Mesendoderm (in vitro differentiated cells): ENCODE measurements around the gene BTBD10.
"Not testable (repeated sequence)": the region's sequence is repeated elsewhere in the genome, so short reads cannot be mapped to it uniquely, and the experiment has no call there.

Source experiments
- DNase-seq: peaks from one replicate; pipeline ENCODE4 v3.0.0; 2013
- H2AK5ac ChIP-seq: 2 replicates; pipeline ENCODE4 v1.6.1; 2013; ENCODE audit warnings: low read length, inconsistent platforms
- H2BK120ac ChIP-seq: 2 replicates; pipeline ENCODE4 v1.6.1; 2013; ENCODE audit warnings: low read depth, mild to moderate bottlenecking, low read length, moderate library complexity, mixed read lengths
- H2BK15ac ChIP-seq: replicated peaks from 2 replicates; pipeline ENCODE4 v1.6.1; 2013; ENCODE audit warnings: low read depth, mild to moderate bottlenecking, moderate library complexity
- H2BK5ac ChIP-seq: 2 replicates; pipeline ENCODE4 v1.6.1; 2013; ENCODE audit warnings: low read length, inconsistent platforms
- H3K18ac ChIP-seq: 2 replicates; pipeline ENCODE4 v1.6.1; 2013; ENCODE audit warnings: mild to moderate bottlenecking, low read length, mixed read lengths
- H3K23ac ChIP-seq: one replicate; pipeline ENCODE4 v1.6.1; 2013; ENCODE audit warnings: low read length
- H3K27ac ChIP-seq: 2 replicates; pipeline ENCODE4 v1.5.1; 2013; ENCODE audit warnings: low read depth, mild to moderate bottlenecking, inconsistent platforms, low read length, moderate library complexity
- H3K27me3 ChIP-seq: 2 replicates; pipeline ENCODE4 v1.6.1; 2013; ENCODE audit warnings: low read length, control low read depth, mild to moderate bottlenecking, inconsistent platforms; ENCODE audit not compliant: insufficient read depth, poor library complexity
- H3K36me3 ChIP-seq: 2 replicates; pipeline ENCODE4 v1.6.1; 2013; ENCODE audit warnings: low read length, inconsistent platforms; ENCODE audit not compliant: control insufficient read depth, insufficient read depth
- H3K4ac ChIP-seq: one replicate; pipeline ENCODE4 v1.6.1; 2013; ENCODE audit warnings: low read depth, mild to moderate bottlenecking, low read length, moderate library complexity
- H3K4me1 ChIP-seq: 2 replicates; pipeline ENCODE4 v1.6.1; 2013; ENCODE audit warnings: low read depth, low read length, inconsistent platforms; ENCODE audit not compliant: control insufficient read depth
- H3K4me2 ChIP-seq: 2 replicates; pipeline ENCODE4 v1.6.1; 2013; ENCODE audit warnings: low read length
- H3K4me3 ChIP-seq: 2 replicates; pipeline ENCODE4 v1.5.1; 2013; ENCODE audit warnings: mild to moderate bottlenecking, low read length
- H3K56ac ChIP-seq: one replicate; pipeline ENCODE4 v1.6.1; 2013; ENCODE audit warnings: low read length
- H3K79me1 ChIP-seq: 2 replicates; pipeline ENCODE4 v1.6.1; 2013; ENCODE audit warnings: low read length, inconsistent platforms
- H3K79me2 ChIP-seq: 2 replicates; pipeline ENCODE4 v1.6.1; 2013; ENCODE audit warnings: mild to moderate bottlenecking, low read length; ENCODE audit not compliant: control insufficient read depth, insufficient read depth
- H3K9ac ChIP-seq: 2 replicates; pipeline ENCODE4 v1.6.1; 2013; ENCODE audit warnings: low read length, inconsistent platforms
- H4K5ac ChIP-seq: one replicate; pipeline ENCODE4 v1.6.1; 2013; ENCODE audit warnings: low read length
- H4K8ac ChIP-seq: one replicate; pipeline ENCODE4 v1.6.1; 2013; ENCODE audit warnings: low read depth, mild to moderate bottlenecking, control low read depth, low read length, moderate library complexity
- WGBS: extraction: QIAGEN DNeasy Blood & Tissue Kit; methylation state at CpG from one replicate; pipeline ENCODE4 v1.1.7; 2013; ENCODE audit warnings: low lambda C conversion rate, missing lambda C conversion rate; ENCODE audit not compliant: insufficient coverage; ENCODE audit errors: extremely low coverage; 5-methylcytosine and 5-hydroxymethylcytosine counted together

BTBD10 gene

DNA sequence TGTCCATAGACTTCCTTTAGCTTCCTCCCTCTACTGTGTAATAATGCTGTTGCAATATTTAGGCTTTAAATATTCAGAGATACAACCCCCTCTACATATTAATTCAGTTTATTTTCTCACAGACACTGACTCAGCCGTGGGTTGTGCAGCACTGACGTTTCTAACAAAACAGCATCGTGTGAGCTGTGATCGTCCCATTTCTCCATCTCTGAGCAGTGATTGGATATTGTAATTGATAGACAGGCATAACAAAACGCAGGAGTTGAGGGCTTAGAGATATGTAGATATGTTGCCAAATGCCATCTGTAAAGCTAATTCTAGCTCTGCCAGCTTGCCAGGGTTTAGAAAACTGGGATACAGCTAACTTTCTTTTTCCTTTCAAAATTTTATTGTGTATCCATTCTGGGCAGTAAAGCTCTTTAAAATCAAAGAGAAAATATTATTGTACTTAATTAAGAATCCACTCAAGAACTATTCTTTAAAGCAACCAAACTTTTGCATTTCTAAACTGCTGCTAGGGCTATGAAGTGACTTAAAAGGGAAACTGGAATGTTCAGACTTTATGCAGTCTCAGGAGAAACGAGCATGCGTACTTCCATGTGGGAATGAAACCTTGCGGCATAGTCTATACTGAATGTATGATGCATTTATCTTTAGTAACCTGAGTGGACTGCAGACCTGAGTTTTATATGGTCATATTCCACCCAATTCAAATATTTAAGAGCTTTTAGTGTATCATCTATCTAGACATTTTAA, 22.7 kb downstream of the BTBD10 start:
- Histone ChIP-seq H3K79me1 (no peaks in the 10 kb centered on the region), H3K27ac (no peak overlapping the region), H3K79me2 (no peaks in the 10 kb centered on the region), H3K4me3 (no peak overlapping the region), H3K36me3 (no peaks in the 10 kb centered on the region), H4K5ac (no peak overlapping the region), H3K18ac (no peak overlapping the region), H4K8ac (no peak overlapping the region), H2AK5ac (no peak overlapping the region), H3K56ac (no peak overlapping the region), H3K23ac (no peak overlapping the region), H2BK5ac (no peak overlapping the region), H3K4me1 (peaks cover 2% of the 10 kb centered on the region), H3K9ac (no peak overlapping the region), H3K27me3 (no peaks in the 10 kb centered on the region), H3K4me2 (no peak overlapping the region), H3K4ac (no peak overlapping the region), H2BK120ac (no peak overlapping the region), H2BK15ac (no peak overlapping the region)
- no CpG with 5 or more reads among the region's 8 CpGs for WGBS
- DNase-seq = peak; percentile 46

DNA sequence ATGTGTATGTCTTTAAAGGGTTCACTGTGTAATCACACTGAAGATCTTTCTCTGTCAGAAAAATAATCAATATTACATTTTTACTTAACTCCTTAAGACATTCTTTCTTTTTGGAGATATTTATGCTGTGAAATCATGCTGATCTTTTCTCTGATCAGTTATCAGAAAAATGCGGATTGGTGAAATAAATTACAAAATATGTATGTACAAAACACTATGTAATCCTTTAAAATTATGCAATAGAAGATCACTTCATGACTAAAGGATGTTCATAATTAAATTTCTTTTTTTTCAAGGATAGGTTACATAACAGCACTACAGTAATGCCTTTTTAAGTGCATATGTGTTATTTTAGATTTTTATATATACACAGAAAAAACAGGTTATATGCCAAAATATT, 24.7 kb downstream of the BTBD10 start:
- Histone ChIP-seq H3K4me2 (no peak overlapping the region), H3K27me3 (no peaks in the 10 kb centered on the region), H3K18ac (no peak overlapping the region), H3K4ac (no peak overlapping the region), H4K5ac (no peak overlapping the region), H3K4me3 (no peak overlapping the region), H3K23ac (no peak overlapping the region), H2BK120ac (no peak overlapping the region), H3K4me1 (peaks cover 2% of the 10 kb centered on the region), H3K27ac (no peak overlapping the region), H2AK5ac (no peak overlapping the region), H3K36me3 (no peaks in the 10 kb centered on the region), H3K79me1 (no peaks in the 10 kb centered on the region), H2BK5ac (no peak overlapping the region), H3K56ac (no peak overlapping the region), H4K8ac (no peak overlapping the region), H3K9ac (no peak overlapping the region), H2BK15ac (no peak overlapping the region), H3K79me2 (no peaks in the 10 kb centered on the region)
- DNase-seq = no peak
- no CpG with 5 or more reads among the region's 1 CpG for WGBS

DNA sequence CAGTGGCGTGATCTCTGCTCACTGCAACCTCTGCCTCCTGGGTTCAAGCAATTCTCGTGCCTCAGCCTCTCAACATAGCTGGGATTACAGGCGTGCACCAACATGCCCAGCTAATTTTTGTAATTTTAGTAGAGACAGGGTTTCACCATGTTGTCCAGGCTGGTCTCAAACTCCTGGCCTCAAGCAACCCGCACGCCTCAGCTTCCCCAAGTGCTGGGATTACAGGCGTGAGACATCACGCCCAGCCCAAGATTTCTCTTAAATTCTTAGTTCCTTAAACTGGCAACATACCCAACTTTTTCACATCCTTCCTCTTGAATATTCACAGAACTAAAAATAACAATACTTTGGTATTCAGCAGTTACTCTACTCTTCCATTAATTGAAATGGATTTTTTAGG, 26.2 kb downstream of the BTBD10 start:
- H3K9ac ChIP-seq, H3K4me2 ChIP-seq, H3K4me3 ChIP-seq, H3K56ac ChIP-seq, H3K18ac ChIP-seq, H3K23ac ChIP-seq, H3K79me2 ChIP-seq, H3K4me1 ChIP-seq, DNase-seq, H3K4ac ChIP-seq, H4K5ac ChIP-seq, H2BK120ac ChIP-seq, H4K8ac ChIP-seq, H3K79me1 ChIP-seq, H3K27ac ChIP-seq, H3K27me3 ChIP-seq, H3K36me3 ChIP-seq, H2BK5ac ChIP-seq, H2AK5ac ChIP-seq, H2BK15ac ChIP-seq: not testable (repeated sequence)
- WGBS = no CpG with 5 or more reads among the region's 7 CpGs

DNA sequence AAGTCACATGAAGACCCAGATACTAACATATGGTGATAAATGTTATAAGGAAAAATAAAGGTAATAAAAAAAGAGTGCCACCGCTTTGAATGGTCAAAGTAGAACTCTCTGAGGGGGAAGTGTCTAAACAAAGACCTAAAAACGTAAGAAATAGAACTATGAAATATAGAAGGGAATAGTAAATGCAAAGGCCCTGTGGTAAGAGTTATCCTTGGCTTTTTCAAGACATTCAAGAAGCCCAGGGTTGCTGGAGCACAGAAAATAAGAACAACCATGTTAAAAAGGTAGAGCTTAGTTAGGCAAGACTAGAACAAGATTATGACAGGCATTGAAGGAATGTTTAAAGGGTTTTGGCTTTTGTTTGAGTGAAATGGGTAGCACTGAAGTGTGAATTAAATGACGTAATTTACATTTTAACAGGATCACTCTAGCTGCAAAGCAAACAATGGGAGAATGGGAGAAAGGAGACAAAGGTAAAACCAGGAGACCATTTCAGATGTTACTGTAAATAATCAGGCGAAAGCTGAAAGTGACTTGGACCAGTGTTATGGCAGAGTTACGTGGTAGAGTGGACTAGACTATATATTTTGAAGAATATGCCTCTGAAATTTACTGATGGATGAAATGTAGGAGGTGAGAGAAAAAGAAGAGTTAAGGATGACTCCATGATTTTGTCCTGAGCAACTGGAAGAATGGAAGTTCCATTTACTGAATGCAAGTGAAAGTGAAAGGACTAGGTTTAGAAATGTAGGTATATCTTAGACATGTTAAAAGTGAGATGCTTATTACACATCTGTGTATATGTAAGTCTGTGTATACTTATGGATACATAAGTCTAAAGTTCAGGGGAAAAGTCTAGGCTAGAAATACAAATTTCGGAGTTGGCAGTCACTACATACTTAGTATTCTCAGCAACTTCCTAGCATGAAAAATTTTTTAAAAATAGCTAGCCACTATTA, 28.5 kb downstream of the BTBD10 start:
- Histone ChIP-seq H2AK5ac (no peak overlapping the region), H3K27ac (no peak overlapping the region)
- WGBS = no CpG with 5 or more reads among the region's 6 CpGs

DNA sequence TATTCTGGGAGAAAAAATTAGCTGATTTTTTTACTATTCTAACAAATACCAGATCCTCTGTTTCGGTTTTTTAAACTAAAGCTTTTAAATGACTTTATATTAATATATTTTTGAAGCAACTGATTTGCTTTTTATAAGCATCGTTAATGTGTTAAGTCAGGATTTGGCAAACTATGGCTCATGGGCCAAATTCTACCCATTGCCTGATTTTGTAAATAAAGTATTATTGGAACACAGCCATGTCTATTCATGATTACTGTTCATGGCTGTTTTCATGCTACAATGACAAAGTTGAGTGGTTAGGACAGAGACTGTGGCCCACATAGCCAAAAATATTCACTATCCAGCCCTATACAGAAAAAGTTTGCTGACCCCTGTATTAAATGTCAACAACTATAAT, 29.6 kb downstream of the BTBD10 start:
- no CpG with 5 or more reads among the region's 2 CpGs for WGBS
- Histone ChIP-seq H3K23ac (no peak overlapping the region), H3K4ac (no peak overlapping the region), H3K36me3 (no peaks in the 10 kb centered on the region), H3K4me3 (no peak overlapping the region), H3K18ac (no peak overlapping the region), H3K9ac (no peak overlapping the region), H3K4me2 (no peak overlapping the region), H2BK5ac (no peak overlapping the region), H2BK120ac (no peak overlapping the region), H4K5ac (no peak overlapping the region), H3K27ac (no peak overlapping the region), H4K8ac (no peak overlapping the region), H3K4me1 (peaks cover 2% of the 10 kb centered on the region), H3K56ac (no peak overlapping the region), H3K27me3 (no peaks in the 10 kb centered on the region), H3K79me1 (no peaks in the 10 kb centered on the region), H3K79me2 (no peaks in the 10 kb centered on the region), H2BK15ac (no peak overlapping the region), H2AK5ac (no peak overlapping the region)
- DNase-seq = no peak

More for the DNA sequence above, 28.5 kb downstream of the BTBD10 start:
- no peak overlapping the region for H3K23ac ChIP-seq
- peaks cover 2% of the 10 kb centered on the region for H3K4me1 ChIP-seq
- no peak overlapping the region for H4K5ac ChIP-seq
- peak; percentile 90 for DNase-seq
- H2BK15ac ChIP-seq = peak overlapping the region; percentile 11
- H3K36me3 ChIP-seq = no peaks in the 10 kb centered on the region
- no peak overlapping the region for H3K4me2 ChIP-seq
- no peak overlapping the region for H2BK120ac ChIP-seq
- no peak overlapping the region for H2BK5ac ChIP-seq
- no peak overlapping the region for H4K8ac ChIP-seq
- H3K4ac ChIP-seq = no peak overlapping the region
- no peaks in the 10 kb centered on the region for H3K27me3 ChIP-seq
- H3K9ac ChIP-seq = no peak overlapping the region
- no peaks in the 10 kb centered on the region for H3K79me1 ChIP-seq
- no peak overlapping the region for H3K56ac ChIP-seq
- H3K79me2 ChIP-seq = no peaks in the 10 kb centered on the region
- no peak overlapping the region for H3K18ac ChIP-seq
- no peak overlapping the region for H3K4me3 ChIP-seq
